Lower leg skin (tissue), 4 donors: ENCODE data around the gene MUC20. TPM values are rescaled to one million over a fixed set of nuclear protein-coding genes. Genes with fewer than 3 reads are reported as not detected.

Source experiments
- DNase-seq, 2 donors: peaks; one replicate each; pipeline ENCODE4 v3.0.0-alpha.2; 2019; ENCODE audit warnings: low spot score in 2 of 2
- H3K4me3 ChIP-seq: fragments of 200-600 bp; sonication (generic); 2 replicates; pipeline ENCODE4 v1.5.1; 2017; ENCODE audit warnings: mild to moderate bottlenecking, low read depth; ENCODE audit not compliant: poor library complexity, severe bottlenecking
- CTCF ChIP-seq, 3 donors: fragments of 450-650 bp; IDR thresholded peaks; one replicate each; pipeline ENCODE4 v1.5.1; 2016; ENCODE audit warnings: antibody characterized with exemption in 3 of 3, mild to moderate bottlenecking in 3 of 3, moderate library complexity in 2 of 3
- POLR2A ChIP-seq, 2 donors: fragments of 450-650 bp; IDR thresholded peaks; one replicate each; pipeline ENCODE4 v1.6.1; 2016 to 2017; ENCODE audit warnings: antibody characterized with exemption in 2 of 2, mild to moderate bottlenecking in 1 of 2, moderate library complexity in 1 of 2
- whole genome bisulfite sequencing, 2 donors: methylation state at CpG; one replicate each; pipeline ENCODE4 v1.1.5; 2018; 5-methylcytosine and 5-hydroxymethylcytosine counted together
- intact Hi-C: fragments of 100-400 bp; cut with DNase I; formaldehyde crosslinking; loops from one replicate; pipeline ENCODE4 v1.15.0; 2023; ENCODE audit warnings: low total_unique reads
- total RNA-seq, 4 donors: library from RNA; depleted of rRNA; stranded (reverse); fragments of >200 nt; gene quantifications; one replicate each; pipeline ENCODE4 v1.1.0, GENCODE V29; 2016

Gene MUC20
- total RNA-seq, 4 donors from 2014 or later = 1.0 to 15.1 (median 5.5) TPM

- 67 to 69% methylated on average over 24 of the region's 24 CpGs for WGBS, 2 donors
- no peak for DNase-seq
- intact Hi-C loops = no loop called here
Observed at GRCh38 chr3:195760345-195761122, 39.8 kb downstream of the MUC20 start.

GRCh38 chr3:195761123-195761566, 40.4 kb downstream of the MUC20 start:
- WGBS, 2 donors = 73 to 75% methylated on average over 7 to 10 of the region's 10 CpGs

More at GRCh38 chr3:195760345-195761122, 39.8 kb downstream of the MUC20 start:
- TF ChIP-seq CTCF (IDR thresholded peaks at IDR 0.05) (no peak), POLR2A (IDR thresholded peaks at IDR 0.05) (no peak)
- no peak overlapping the region for H3K4me3 ChIP-seq

GRCh38 chr3:195761567-195762248, 40.9 kb downstream of the MUC20 start:
- H3K4me3 ChIP-seq = no peak overlapping the region
- no peak for TF ChIP-seq CTCF (IDR thresholded peaks at IDR 0.05)
- no peak for TF ChIP-seq POLR2A (IDR thresholded peaks at IDR 0.05)
- intact Hi-C loops = no loop called here
- DNase-seq = no peak
- 13 to 37% methylated on average over 39 to 48 of the region's 52 CpGs for WGBS, 2 donors

More at GRCh38 chr3:195761123-195761566, 40.4 kb downstream of the MUC20 start:
- intact Hi-C loops = no loop called here
- DNase-seq = no peak
- no peak overlapping the region for H3K4me3 ChIP-seq
- TF ChIP-seq POLR2A (IDR thresholded peaks at IDR 0.05) (no peak), CTCF (IDR thresholded peaks at IDR 0.05) (no peak)

GRCh38 chr3:195762249-195762585, 41.4 kb downstream of the MUC20 start:
- no peak for DNase-seq
- WGBS, 2 donors = 64 to 72% methylated on average over 24 to 35 of the region's 36 CpGs
- intact Hi-C loops = no loop called here
- TF ChIP-seq CTCF (IDR thresholded peaks at IDR 0.05) (no peak), POLR2A (IDR thresholded peaks at IDR 0.05) (no peak)
- H3K4me3 ChIP-seq = no peak overlapping the region

DNA sequence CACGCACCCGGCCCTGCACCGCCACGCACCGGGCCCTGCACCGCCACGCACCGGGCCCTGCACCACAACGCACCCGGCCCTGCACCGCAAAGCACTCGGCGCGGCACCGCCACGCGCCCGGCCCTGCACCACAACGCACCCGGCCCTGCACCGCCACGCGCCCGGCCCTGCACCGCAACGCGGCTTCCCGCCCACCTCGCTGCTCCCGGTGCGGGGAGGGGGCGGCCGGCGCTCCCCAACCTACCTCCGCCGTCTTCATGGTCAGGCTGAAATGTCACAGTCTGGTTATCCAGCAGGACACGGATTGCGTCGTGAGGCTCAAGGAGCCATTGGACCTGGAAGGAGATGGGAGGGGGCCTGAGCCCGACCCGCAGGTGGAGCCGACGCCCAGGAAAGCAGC, 41.8 kb downstream of the MUC20 start:
- intact Hi-C loops = no loop called here
- no peak overlapping the region for H3K4me3 ChIP-seq
- TF ChIP-seq POLR2A (IDR thresholded peaks at IDR 0.05) (no peak), CTCF (IDR thresholded peaks at IDR 0.05) (no peak)
- DNase-seq = no peak
- 73 to 89% methylated on average over 28 to 39 of the region's 43 CpGs for WGBS, 2 donors
